HepG2 (cell line): ENCODE data around the gene TMOD2. TPM values are rescaled to one million over a fixed set of nuclear protein-coding genes. Genes with fewer than 3 reads are reported as not detected.

ENCODE experiments used
- ARNT ChIP-seq: fragments of 450-650 bp; IDR thresholded peaks from 2 replicates; pipeline ENCODE4 v1.6.1; 2017
- CREBL2 ChIP-seq: sonication (generic); formaldehyde crosslinking; IDR thresholded peaks from 2 replicates; pipeline ENCODE4 v1.8.1; 2023; ENCODE audit warnings: missing genetic modification reagents, mild to moderate bottlenecking, borderline replicate concordance
- CTCF ChIP-seq: sonication (generic); formaldehyde crosslinking; IDR thresholded peaks from 2 replicates; pipeline ENCODE4 v1.5.0; 2020; ENCODE audit warnings: mild to moderate bottlenecking, missing genetic modification reagents, moderate library complexity
- DRAP1 ChIP-seq: IDR thresholded peaks from 2 replicates; pipeline ENCODE4 v1.6.1; 2016; ENCODE audit warnings: missing genetic modification reagents, missing compliant biosample characterization
- GLMP ChIP-seq: sonication (generic); formaldehyde crosslinking; IDR thresholded peaks from 2 replicates; pipeline ENCODE4 v1.9.0; 2021; ENCODE audit warnings: missing genetic modification reagents, mild to moderate bottlenecking, borderline replicate concordance
- HNRNPLL ChIP-seq: fragments of 200-400 bp; formaldehyde crosslinking; IDR thresholded peaks from 2 replicates; pipeline ENCODE4 v1.6.1; 2017; ENCODE audit warnings: mild to moderate bottlenecking, low read depth, low read length; ENCODE audit not compliant: poor library complexity, severe bottlenecking
- KDM1A ChIP-seq: IDR thresholded peaks from 2 replicates; pipeline ENCODE4 v1.6.1; 2016; ENCODE audit warnings: missing compliant biosample characterization
- MAF1 ChIP-seq: sonication (generic); formaldehyde crosslinking; IDR thresholded peaks from 2 replicates; pipeline ENCODE4 v1.5.0; 2020; ENCODE audit warnings: missing genetic modification reagents, borderline replicate concordance
- RELA ChIP-seq: sonication (generic); formaldehyde crosslinking; IDR thresholded peaks from 2 replicates; pipeline ENCODE4 v1.4.0; 2020; ENCODE audit warnings: missing genetic modification reagents
- RNF2 ChIP-seq: fragments of 450-650 bp; conservative IDR thresholded peaks from 2 replicates; pipeline ENCODE4 v1.6.1; 2016; ENCODE audit warnings: low read depth
- SALL2 ChIP-seq: sonication (generic); formaldehyde crosslinking; IDR thresholded peaks from 2 replicates; pipeline ENCODE4 v1.8.1; 2023; ENCODE audit warnings: mild to moderate bottlenecking, missing genetic modification reagents, inconsistent platforms
- TFAP4 ChIP-seq: sonication (generic); IDR thresholded peaks from 2 replicates; pipeline ENCODE4 v1.6.1; 2016; ENCODE audit warnings: low read depth, borderline replicate concordance
- U2AF1 ChIP-seq: fragments of 200-400 bp; formaldehyde crosslinking; optimal IDR thresholded peaks from 2 replicates; pipeline ENCODE3; 2017; ENCODE audit warnings: mild to moderate bottlenecking, low read depth, low read length
- ZBTB8A ChIP-seq: sonication (generic); formaldehyde crosslinking; IDR thresholded peaks from 2 replicates; pipeline ENCODE4 v1.4.0; 2020; ENCODE audit warnings: mild to moderate bottlenecking, low read depth, missing genetic modification reagents, borderline replicate concordance
- ZFP36 ChIP-seq: fragments of 150-350 bp; IDR thresholded peaks from 2 replicates; pipeline ENCODE4 v1.6.1; 2018; ENCODE audit warnings: borderline replicate concordance, low read length, low read depth; ENCODE audit not compliant: partially characterized antibody
- ZFP36L2 ChIP-seq: sonication (generic); formaldehyde crosslinking; IDR thresholded peaks from 2 replicates; pipeline ENCODE4 v1.4.0; 2020; ENCODE audit warnings: missing genetic modification reagents
- ZFY ChIP-seq: sonication (generic); formaldehyde crosslinking; IDR thresholded peaks from 2 replicates; pipeline ENCODE4 v1.4.0; 2020; ENCODE audit warnings: missing genetic modification reagents
- ZNF124 ChIP-seq: sonication (generic); formaldehyde crosslinking; IDR thresholded peaks from 2 replicates; pipeline ENCODE4 v1.4.0; 2020; ENCODE audit warnings: missing genetic modification reagents
- ZNF225 ChIP-seq: sonication (generic); formaldehyde crosslinking; IDR thresholded peaks from 2 replicates; pipeline ENCODE4 v1.4.0; 2020; ENCODE audit warnings: mild to moderate bottlenecking, missing genetic modification reagents
- ZNF3 ChIP-seq: IDR thresholded peaks from 2 replicates; pipeline ENCODE4 v1.7.0; 2017; ENCODE audit warnings: inconsistent platforms
- ZNF34 ChIP-seq: sonication (generic); formaldehyde crosslinking; IDR thresholded peaks from 2 replicates; pipeline ENCODE4 v1.4.0; 2020; ENCODE audit warnings: mild to moderate bottlenecking, missing genetic modification reagents, borderline replicate concordance
- ZNF7 ChIP-seq: IDR thresholded peaks from 2 replicates; pipeline ENCODE4 v1.6.1; 2016; ENCODE audit warnings: missing biosample characterization, missing genetic modification reagents
- ZNF776 ChIP-seq: sonication (generic); formaldehyde crosslinking; IDR thresholded peaks from 2 replicates; pipeline ENCODE4 v1.4.0; 2020; ENCODE audit warnings: mild to moderate bottlenecking, missing genetic modification reagents
- ZNF800 ChIP-seq: sonication (generic); formaldehyde crosslinking; IDR thresholded peaks from 2 replicates; pipeline ENCODE4 v1.4.0; 2020; ENCODE audit warnings: missing genetic modification reagents
- ZNF839 ChIP-seq: sonication (generic); formaldehyde crosslinking; IDR thresholded peaks from 2 replicates; pipeline ENCODE4 v1.4.0; 2020; ENCODE audit warnings: missing genetic modification reagents, mild to moderate bottlenecking, borderline replicate concordance
- polyA plus RNA-seq, 8 experiments: library from polyadenylated mRNA; depleted of rRNA in 3 of 8; stranded (reverse) in 7 of 8; unstranded in 1 of 8; fragments of >200 nt; fragmentation: Illumina TruSeq in 4 of 8; extraction: Trizol in 4 of 8; gene quantifications; 2 replicates each; pipeline versions ENCODE4 v1.2.1 to v1.2.3, GENCODE V29; 2011 to 2016; ENCODE audit warnings: low read depth in 4 of 8, missing spikeins in 1 of 8, mixed read lengths in 1 of 8; ENCODE audit not compliant: insufficient read depth in 1 of 8
- total RNA-seq, 5 experiments: library from RNA; depleted of rRNA; stranded (reverse); fragments of >200 nt; fragmentation: Illumina TruSeq; extraction: Trizol; gene quantifications; 2 replicates each; pipeline ENCODE4 v1.2.3, GENCODE V29; 2016; ENCODE audit warnings: low read depth in 1 of 5

Gene TMOD2
- total and polyA plus RNA-seq, 2 of the 13 experiments (the other 11 are each of a cell fraction or from before 2014, with no cell fraction given) = 0.01 to 0.02 TPM

GRCh38 chr15:51750792-51751696 lies at the start of gene TMOD2 (continued):
- TF ChIP-seq ZNF800 (peak; percentile 54; the same call in 1 of the 2 replicates), ARNT (no peak), HNRNPLL (peak; percentile 26), TFAP4 (no peak), ZNF839 (CRISPR knock-in tag) (no peak), ZNF34 (CRISPR knock-in tag) (no peak), KDM1A (CRISPR knock-in tag) (no peak), SALL2 (CRISPR knock-in tag) (no peak), RELA (no peak), ZBTB8A (CRISPR knock-in tag) (no peak), ZNF124 (no peak), RNF2 (no peak), DRAP1 (CRISPR knock-in tag) (no peak), ZFP36L2 (no peak), CTCF (CRISPR knock-in tag) (no peak), ZFP36 (no peak), MAF1 (CRISPR knock-in tag) (no peak), ZFY (CRISPR knock-in tag) (no peak), ZNF3 (CRISPR knock-in tag) (no peak), U2AF1 (no peak), ZNF7 (CRISPR knock-in tag) (no peak), GLMP (no peak), ZNF225 (CRISPR knock-in tag) (no peak), CREBL2 (CRISPR knock-in tag) (no peak), ZNF776 (CRISPR knock-in tag) (no peak)
